ENCODE results near the gene KCND2.

The KCND2 gene

GRCh38 chr7:120360918-120361317 is 87.9 kb downstream of the KCND2 start:
- TF ChIP-seq CTCF (IDR thresholded peaks at IDR 0.05; ENCODE audit: borderline replicate concordance, control extremely low read depth, extremely low read depth, insufficient read depth, missing control alignments), result no peak
- in situ Hi-C loops (cut with MboI; ENCODE audit: low sequenced_read_pairs, unreplicated experiment), result no loop called here
- DNase-seq (ENCODE audit: low spot score), result peak; percentile 6

- no peak for DNase-seq (ENCODE audit: low spot score)
- no peak for TF ChIP-seq CTCF (IDR thresholded peaks at IDR 0.05; ENCODE audit: borderline replicate concordance, control extremely low read depth, extremely low read depth, insufficient read depth, missing control alignments)
- in situ Hi-C loops (cut with MboI; ENCODE audit: low sequenced_read_pairs, unreplicated experiment), result no loop called here
Observed at GRCh38 chr7:120363414-120363813, 90.4 kb downstream of the KCND2 start.

GRCh38 chr7:120370954-120371353 is 98.0 kb downstream of the KCND2 start:
- no peak for DNase-seq (ENCODE audit: low spot score)
- in situ Hi-C loops (cut with MboI; ENCODE audit: low sequenced_read_pairs, unreplicated experiment), result no loop called here
- no peak for TF ChIP-seq CTCF (IDR thresholded peaks at IDR 0.05; ENCODE audit: borderline replicate concordance, control extremely low read depth, extremely low read depth, insufficient read depth, missing control alignments)

- in situ Hi-C loops (cut with MboI; ENCODE audit: low sequenced_read_pairs, unreplicated experiment), result no loop called here
- no peak for DNase-seq (ENCODE audit: low spot score)
- TF ChIP-seq CTCF (IDR thresholded peaks at IDR 0.05; ENCODE audit: borderline replicate concordance, control extremely low read depth, extremely low read depth, insufficient read depth, missing control alignments), result no peak
Observed at GRCh38 chr7:120373174-120373573, 100.2 kb downstream of the KCND2 start.

- in situ Hi-C loops (cut with MboI; ENCODE audit: low sequenced_read_pairs, unreplicated experiment), result loop anchor here (10.0 kb wide), 1 partner anchor 120 kb away; the partner anchor contains the start of gene KCND2
Observed at GRCh38 chr7:120394595-120394994, 121.6 kb downstream of the KCND2 start.

GRCh38 chr7:120395526-120396019 is 122.6 kb downstream of the KCND2 start:
- DNase-seq (ENCODE audit: low spot score), result peak; percentile 2
- no peak for TF ChIP-seq CTCF (IDR thresholded peaks at IDR 0.05; ENCODE audit: borderline replicate concordance, control extremely low read depth, extremely low read depth, insufficient read depth, missing control alignments)
- in situ Hi-C loops (cut with MboI; ENCODE audit: low sequenced_read_pairs, unreplicated experiment), result loop anchor here (10.0 kb wide), 1 partner anchor 121 kb away; the partner anchor contains the start of gene KCND2

More at GRCh38 chr7:120394595-120394994, 121.6 kb downstream of the KCND2 start:
- no peak for TF ChIP-seq CTCF (IDR thresholded peaks at IDR 0.05; ENCODE audit: borderline replicate concordance, control extremely low read depth, extremely low read depth, insufficient read depth, missing control alignments)
- no peak for DNase-seq (ENCODE audit: low spot score)

Data from GM13976 (cell line).